ENCODE data around the gene PTPRJ.

Gene PTPRJ

GRCh38 chr11:48051217-48051830 lies 71.0 kb downstream of the PTPRJ start:
- TF ChIP-seq CTCF (IDR thresholded peaks at IDR 0.05; ENCODE audit: insufficient read depth, missing control alignments), result no peak
- FAIRE-seq (no peak), DNase-seq (ENCODE audit: insufficient read length, low spot score) (no peak)

- DNase-seq (ENCODE audit: insufficient read length, low spot score) (no peak), FAIRE-seq (no peak)
- no peak for TF ChIP-seq CTCF (IDR thresholded peaks at IDR 0.05; ENCODE audit: insufficient read depth, missing control alignments)
Observed at GRCh38 chr11:48052183-48053044, 72.1 kb downstream of the PTPRJ start.

- FAIRE-seq, result no peak
- DNase-seq (ENCODE audit: insufficient read length, low spot score), result no peak
- TF ChIP-seq CTCF (IDR thresholded peaks at IDR 0.05; ENCODE audit: insufficient read depth, missing control alignments), result no peak
Observed at GRCh38 chr11:48054994-48055291, 74.6 kb downstream of the PTPRJ start.

GRCh38 chr11:48055292-48056132 lies 75.2 kb downstream of the PTPRJ start:
- no peak for TF ChIP-seq CTCF (IDR thresholded peaks at IDR 0.05; ENCODE audit: insufficient read depth, missing control alignments)
- FAIRE-seq (no peak), DNase-seq (ENCODE audit: insufficient read length, low spot score) (no peak)

GRCh38 chr11:48056325-48057183 lies 76.2 kb downstream of the PTPRJ start:
- FAIRE-seq (no peak), DNase-seq (ENCODE audit: insufficient read length, low spot score) (no peak)
- no peak for TF ChIP-seq CTCF (IDR thresholded peaks at IDR 0.05; ENCODE audit: insufficient read depth, missing control alignments)

- DNase-seq (ENCODE audit: insufficient read length, low spot score) (no peak), FAIRE-seq (no peak)
- no peak for TF ChIP-seq CTCF (IDR thresholded peaks at IDR 0.05; ENCODE audit: insufficient read depth, missing control alignments)
Observed at GRCh38 chr11:48058064-48058463, 77.7 kb downstream of the PTPRJ start.
